GM12891 (cell line): Measurements from ENCODE around the gene CLTB.

ENCODE experiments used
- PAX5 ChIP-seq: IDR thresholded peaks from 2 replicates; pipeline ENCODE4 v1.6.1; 2011; ENCODE audit warnings: low read length, moderate library complexity, mild to moderate bottlenecking; ENCODE audit not compliant: insufficient read depth, severe bottlenecking
- POLR2A ChIP-seq: IDR thresholded peaks from 2 replicates; pipeline ENCODE4 v1.6.1; 2011; ENCODE audit warnings: low read depth, low read length, control low read depth
- POLR2AphosphoS5 ChIP-seq: IDR thresholded peaks from 2 replicates; pipeline ENCODE4 v1.6.1; 2011; ENCODE audit warnings: low read depth, low read length, control low read depth
- POU2F2 ChIP-seq: IDR thresholded peaks from 2 replicates; pipeline ENCODE4 v1.6.1; 2011; ENCODE audit warnings: low read depth, mild to moderate bottlenecking, control low read depth, low read length, moderate library complexity
- SPI1 ChIP-seq: IDR thresholded peaks from 2 replicates; pipeline ENCODE4 v1.6.1; 2011; ENCODE audit warnings: low read depth, low read length, control low read depth
- TAF1 ChIP-seq: IDR thresholded peaks from 2 replicates; pipeline ENCODE4 v1.6.1; 2011; ENCODE audit warnings: low read depth, low read length, control low read depth

GRCh38 chr5:176406436-176407052 is 9.8 kb downstream of the CLTB start:
- no peak for TF ChIP-seq POLR2A
- no peak for TF ChIP-seq SPI1
- TF ChIP-seq TAF1 = no peak
- TF ChIP-seq POLR2AphosphoS5 = no peak
- TF ChIP-seq PAX5 = no peak
- no peak for TF ChIP-seq POU2F2
